GM18907 (cell line): ENCODE measurements around the gene SLX4IP.
A peak's percentile ranks its signal among the peaks of the same experiment; 100 is the strongest.

Experiments
- ATAC-seq: cut with Tn5 transposase; IDR thresholded peaks from one replicate; pipeline ENCODE4 v1.9.1; 2021; ENCODE audit warnings: mild to moderate bottlenecking, moderate library complexity; ENCODE audit not compliant: unreplicated experiment

SLX4IP gene

GRCh38 chr20:10658876-10659632, 223.9 kb downstream of the SLX4IP start:
- no peak for ATAC-seq

- no peak for ATAC-seq
Observed at GRCh38 chr20:10659651-10660601, 224.8 kb downstream of the SLX4IP start.

GRCh38 chr20:10660661-10661060, 225.6 kb downstream of the SLX4IP start:
- no peak for ATAC-seq

GRCh38 chr20:10661261-10661660, 226.2 kb downstream of the SLX4IP start:
- ATAC-seq: no peak

GRCh38 chr20:10662151-10662550, 227.0 kb downstream of the SLX4IP start:
- no peak for ATAC-seq

GRCh38 chr20:10662661-10663458, 227.8 kb downstream of the SLX4IP start:
- ATAC-seq: no peak

GRCh38 chr20:10663756-10664155, 228.7 kb downstream of the SLX4IP start:
- ATAC-seq: no peak

GRCh38 chr20:10665027-10665561, 230.0 kb downstream of the SLX4IP start:
- no peak for ATAC-seq

- no peak for ATAC-seq
Observed at GRCh38 chr20:10665791-10666190, 230.7 kb downstream of the SLX4IP start.

- ATAC-seq: no peak
Observed at GRCh38 chr20:10666221-10667076, 231.3 kb downstream of the SLX4IP start.

GRCh38 chr20:10667077-10667401, 231.9 kb downstream of the SLX4IP start:
- ATAC-seq: no peak

- no peak for ATAC-seq
Observed at GRCh38 chr20:10667560-10668167, 232.6 kb downstream of the SLX4IP start.

GRCh38 chr20:10668677-10669368, 233.7 kb downstream of the SLX4IP start:
- ATAC-seq: no peak

GRCh38 chr20:10669843-10670446, 234.8 kb downstream of the SLX4IP start:
- ATAC-seq: no peak

GRCh38 chr20:10670501-10671220, 235.6 kb downstream of the SLX4IP start:
- peak; percentile 37 for ATAC-seq

GRCh38 chr20:10671221-10671918, 236.3 kb downstream of the SLX4IP start:
- peak; percentile 38 for ATAC-seq

GRCh38 chr20:10671919-10672623, 237.0 kb downstream of the SLX4IP start:
- no peak for ATAC-seq
